Vagina (tissue), 2 donors: ENCODE measurements around the gene ANTXR1.

Experiments used
- CTCF ChIP-seq, 3 experiments: fragments of 450-650 bp in 2 of 3; fragments of 200-600 bp in 1 of 3; sonication (generic) in 1 of 3; IDR thresholded peaks; one replicate each; pipeline ENCODE4 v1.5.1; 2017 to 2019; ENCODE audit warnings: antibody characterized with exemption in 3 of 3, mild to moderate bottlenecking in 2 of 3, moderate library complexity in 2 of 3
- POLR2A ChIP-seq, 2 donors: fragments of 450-650 bp; IDR thresholded peaks; one replicate each; pipeline ENCODE4 v1.6.1; 2017; ENCODE audit warnings: antibody characterized with exemption in 2 of 2, mild to moderate bottlenecking in 2 of 2, moderate library complexity in 2 of 2

GRCh38 chr2:69026691-69027459 lies 13.9 kb downstream of the ANTXR1 start:
- TF ChIP-seq CTCF (IDR thresholded peaks at IDR 0.05) (no peak), POLR2A (IDR thresholded peaks at IDR 0.05) (no peak)
